ENCODE data around the gene GSTCD. TPM values are rescaled to one million over a fixed set of nuclear protein-coding genes. Genes with fewer than 3 reads are reported as not detected.

Gene GSTCD
- total RNA-seq, 1 experiment from 2014 or later: 21.7 TPM

DNA sequence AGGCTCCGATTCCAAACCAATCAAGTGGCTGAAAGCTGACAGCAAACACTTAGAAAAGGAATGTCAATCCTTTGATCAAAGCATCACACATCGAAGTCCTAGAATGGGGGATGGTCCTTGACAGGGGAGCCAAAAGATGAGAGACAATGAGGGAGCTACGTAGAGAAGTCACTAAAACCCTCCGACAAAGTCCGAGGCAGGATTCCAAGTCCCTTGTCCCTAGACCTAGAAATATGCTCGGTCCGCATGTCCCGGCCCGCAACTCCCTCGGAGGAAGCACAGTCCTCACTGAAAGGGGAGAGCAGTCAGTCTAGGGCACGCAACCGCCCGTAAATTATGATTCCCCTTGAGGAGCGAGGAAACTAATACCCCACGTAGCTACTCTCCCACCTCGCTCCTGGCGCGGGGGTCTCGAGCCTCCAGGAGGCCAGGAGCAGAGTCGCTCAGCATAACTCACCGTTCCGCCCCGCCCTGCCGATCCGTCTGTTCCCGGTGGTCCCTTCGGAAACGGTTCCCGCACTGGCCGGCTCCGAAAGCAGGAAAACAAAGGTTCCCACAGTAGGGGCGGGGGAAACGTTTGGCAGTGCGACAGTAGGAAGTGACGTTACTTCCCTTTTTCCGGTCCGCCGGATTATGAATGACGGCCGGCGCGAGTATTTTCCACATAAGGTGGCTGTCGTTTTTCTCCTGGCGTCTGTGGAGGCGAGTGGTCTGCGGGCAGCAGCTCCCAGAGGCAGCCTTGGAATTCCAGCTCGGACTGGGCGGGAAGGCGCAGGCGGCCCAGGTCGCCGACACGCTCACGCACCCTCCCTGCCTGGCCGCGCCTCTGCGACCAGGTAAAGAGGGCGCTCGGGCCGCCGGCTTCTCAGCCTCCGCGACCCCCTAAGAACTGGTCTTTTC, at the start of gene GSTCD, which contains the start of gene INTS12 (continued):
- TF ChIP-seq, protein P1, sequence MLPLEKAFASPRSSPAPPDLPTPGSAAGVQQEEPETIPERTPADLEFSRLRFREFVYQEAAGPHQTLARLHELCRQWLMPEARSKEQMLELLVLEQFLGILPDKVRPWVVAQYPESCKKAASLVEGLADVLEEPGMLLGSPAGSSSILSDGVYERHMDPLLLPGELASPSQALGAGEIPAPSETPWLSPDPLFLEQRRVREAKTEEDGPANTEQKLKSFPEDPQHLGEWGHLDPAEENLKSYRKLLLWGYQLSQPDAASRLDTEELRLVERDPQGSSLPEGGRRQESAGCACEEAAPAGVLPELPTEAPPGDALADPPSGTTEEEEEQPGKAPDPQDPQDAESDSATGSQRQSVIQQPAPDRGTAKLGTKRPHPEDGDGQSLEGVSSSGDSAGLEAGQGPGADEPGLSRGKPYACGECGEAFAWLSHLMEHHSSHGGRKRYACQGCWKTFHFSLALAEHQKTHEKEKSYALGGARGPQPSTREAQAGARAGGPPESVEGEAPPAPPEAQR (CRISPR knock-in tag; IDR thresholded peaks at IDR 0.05): no peak
- TF ChIP-seq EMX1 (CRISPR knock-in tag; IDR thresholded peaks at IDR 0.05): no peak
- TF ChIP-seq, protein P2, sequence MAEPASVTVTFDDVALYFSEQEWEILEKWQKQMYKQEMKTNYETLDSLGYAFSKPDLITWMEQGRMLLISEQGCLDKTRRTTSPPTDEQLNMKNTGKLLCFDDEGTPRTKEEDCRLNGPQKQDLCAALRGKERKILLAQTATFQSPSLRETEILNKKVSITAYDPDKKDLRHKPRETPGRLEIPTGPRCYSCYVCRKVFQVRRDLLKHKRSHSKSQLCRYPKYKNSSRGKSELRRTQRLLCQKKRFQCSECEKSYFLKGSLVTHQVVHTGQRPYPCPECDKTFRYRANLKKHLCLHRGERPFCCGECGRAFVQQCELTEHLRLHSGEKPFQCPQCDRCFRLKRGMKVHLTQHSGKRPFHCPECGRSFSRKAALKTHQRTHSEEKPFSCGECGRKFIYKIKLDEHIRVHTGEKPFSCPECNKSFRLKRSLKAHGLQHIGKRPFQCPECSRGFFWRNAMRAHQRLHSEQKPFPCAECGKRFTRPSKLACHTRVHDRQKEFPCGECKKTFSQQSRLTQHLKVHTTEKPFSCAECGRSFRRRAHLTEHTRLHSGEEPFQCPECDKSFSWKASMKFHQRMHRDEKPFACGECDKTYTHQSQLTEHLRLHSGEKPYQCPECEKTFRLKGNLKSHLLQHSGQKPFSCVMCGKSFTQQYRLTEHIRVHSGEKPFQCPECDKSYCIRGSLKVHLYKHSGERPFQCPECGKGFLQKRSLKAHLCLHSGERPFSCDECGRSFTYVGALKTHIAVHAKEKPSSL (CRISPR knock-in tag; conservative IDR thresholded peaks at IDR 0.05): no peak
- no peak for TF ChIP-seq ZNF671 (CRISPR knock-in tag; IDR thresholded peaks at IDR 0.05)
- TF ChIP-seq ZNF317 (CRISPR knock-in tag; IDR thresholded peaks at IDR 0.05; ENCODE audit: borderline replicate concordance, low read depth): no peak
- peak; percentile 29; the same call in 1 of the 2 replicates for TF ChIP-seq ZNF219 (CRISPR knock-in tag; IDR thresholded peaks at IDR 0.05; ENCODE audit: borderline replicate concordance)
- peak; percentile 69; the same call in 1 of the 2 replicates for TF ChIP-seq FOXP1 (CRISPR knock-in tag; IDR thresholded peaks at IDR 0.05; ENCODE audit: borderline replicate concordance)
- TF ChIP-seq, protein P3, sequence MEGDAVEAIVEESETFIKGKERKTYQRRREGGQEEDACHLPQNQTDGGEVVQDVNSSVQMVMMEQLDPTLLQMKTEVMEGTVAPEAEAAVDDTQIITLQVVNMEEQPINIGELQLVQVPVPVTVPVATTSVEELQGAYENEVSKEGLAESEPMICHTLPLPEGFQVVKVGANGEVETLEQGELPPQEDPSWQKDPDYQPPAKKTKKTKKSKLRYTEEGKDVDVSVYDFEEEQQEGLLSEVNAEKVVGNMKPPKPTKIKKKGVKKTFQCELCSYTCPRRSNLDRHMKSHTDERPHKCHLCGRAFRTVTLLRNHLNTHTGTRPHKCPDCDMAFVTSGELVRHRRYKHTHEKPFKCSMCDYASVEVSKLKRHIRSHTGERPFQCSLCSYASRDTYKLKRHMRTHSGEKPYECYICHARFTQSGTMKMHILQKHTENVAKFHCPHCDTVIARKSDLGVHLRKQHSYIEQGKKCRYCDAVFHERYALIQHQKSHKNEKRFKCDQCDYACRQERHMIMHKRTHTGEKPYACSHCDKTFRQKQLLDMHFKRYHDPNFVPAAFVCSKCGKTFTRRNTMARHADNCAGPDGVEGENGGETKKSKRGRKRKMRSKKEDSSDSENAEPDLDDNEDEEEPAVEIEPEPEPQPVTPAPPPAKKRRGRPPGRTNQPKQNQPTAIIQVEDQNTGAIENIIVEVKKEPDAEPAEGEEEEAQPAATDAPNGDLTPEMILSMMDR (IDR thresholded peaks at IDR 0.05): no peak
- peak; percentile 81; the same call in 1 of the 2 replicates for TF ChIP-seq JUN (CRISPR knock-in tag; IDR thresholded peaks at IDR 0.05)
- peak; percentile 98 for TF ChIP-seq CREM (CRISPR knock-in tag; IDR thresholded peaks at IDR 0.05)
- TF ChIP-seq, protein P4, sequence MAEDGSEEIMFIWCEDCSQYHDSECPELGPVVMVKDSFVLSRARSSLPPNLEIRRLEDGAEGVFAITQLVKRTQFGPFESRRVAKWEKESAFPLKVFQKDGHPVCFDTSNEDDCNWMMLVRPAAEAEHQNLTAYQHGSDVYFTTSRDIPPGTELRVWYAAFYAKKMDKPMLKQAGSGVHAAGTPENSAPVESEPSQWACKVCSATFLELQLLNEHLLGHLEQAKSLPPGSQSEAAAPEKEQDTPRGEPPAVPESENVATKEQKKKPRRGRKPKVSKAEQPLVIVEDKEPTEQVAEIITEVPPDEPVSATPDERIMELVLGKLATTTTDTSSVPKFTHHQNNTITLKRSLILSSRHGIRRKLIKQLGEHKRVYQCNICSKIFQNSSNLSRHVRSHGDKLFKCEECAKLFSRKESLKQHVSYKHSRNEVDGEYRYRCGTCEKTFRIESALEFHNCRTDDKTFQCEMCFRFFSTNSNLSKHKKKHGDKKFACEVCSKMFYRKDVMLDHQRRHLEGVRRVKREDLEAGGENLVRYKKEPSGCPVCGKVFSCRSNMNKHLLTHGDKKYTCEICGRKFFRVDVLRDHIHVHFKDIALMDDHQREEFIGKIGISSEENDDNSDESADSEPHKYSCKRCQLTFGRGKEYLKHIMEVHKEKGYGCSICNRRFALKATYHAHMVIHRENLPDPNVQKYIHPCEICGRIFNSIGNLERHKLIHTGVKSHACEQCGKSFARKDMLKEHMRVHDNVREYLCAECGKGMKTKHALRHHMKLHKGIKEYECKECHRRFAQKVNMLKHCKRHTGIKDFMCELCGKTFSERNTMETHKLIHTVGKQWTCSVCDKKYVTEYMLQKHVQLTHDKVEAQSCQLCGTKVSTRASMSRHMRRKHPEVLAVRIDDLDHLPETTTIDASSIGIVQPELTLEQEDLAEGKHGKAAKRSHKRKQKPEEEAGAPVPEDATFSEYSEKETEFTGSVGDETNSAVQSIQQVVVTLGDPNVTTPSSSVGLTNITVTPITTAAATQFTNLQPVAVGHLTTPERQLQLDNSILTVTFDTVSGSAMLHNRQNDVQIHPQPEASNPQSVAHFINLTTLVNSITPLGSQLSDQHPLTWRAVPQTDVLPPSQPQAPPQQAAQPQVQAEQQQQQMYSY (CRISPR knock-in tag; IDR thresholded peaks at IDR 0.05): no peak
- TF ChIP-seq RELA (CRISPR knock-in tag; IDR thresholded peaks at IDR 0.05; ENCODE audit: borderline replicate concordance): no peak
- TF ChIP-seq GABPB1 (CRISPR knock-in tag; IDR thresholded peaks at IDR 0.05): peak; percentile 92
- TF ChIP-seq, protein P5, sequence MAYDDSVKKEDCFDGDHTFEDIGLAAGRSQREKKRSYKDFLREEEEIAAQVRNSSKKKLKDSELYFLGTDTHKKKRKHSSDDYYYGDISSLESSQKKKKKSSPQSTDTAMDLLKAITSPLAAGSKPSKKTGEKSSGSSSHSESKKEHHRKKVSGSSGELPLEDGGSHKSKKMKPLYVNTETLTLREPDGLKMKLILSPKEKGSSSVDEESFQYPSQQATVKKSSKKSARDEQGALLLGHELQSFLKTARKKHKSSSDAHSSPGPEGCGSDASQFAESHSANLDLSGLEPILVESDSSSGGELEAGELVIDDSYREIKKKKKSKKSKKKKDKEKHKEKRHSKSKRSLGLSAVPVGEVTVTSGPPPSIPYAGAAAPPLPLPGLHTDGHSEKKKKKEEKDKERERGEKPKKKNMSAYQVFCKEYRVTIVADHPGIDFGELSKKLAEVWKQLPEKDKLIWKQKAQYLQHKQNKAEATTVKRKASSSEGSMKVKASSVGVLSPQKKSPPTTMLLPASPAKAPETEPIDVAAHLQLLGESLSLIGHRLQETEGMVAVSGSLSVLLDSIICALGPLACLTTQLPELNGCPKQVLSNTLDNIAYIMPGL (CRISPR knock-in tag; IDR thresholded peaks at IDR 0.05): peak; percentile 89; the same call in 1 of the 2 replicates
- TF ChIP-seq NR1H2 (CRISPR knock-in tag; IDR thresholded peaks at IDR 0.05): peak; percentile 34; the same call in 1 of the 2 replicates

Data from WTC11 (cell line).